Vagina (tissue), 2 donors: ENCODE measurements around the gene ACBD5.

ENCODE experiments used
- POLR2A ChIP-seq, 2 donors: fragments of 450-650 bp; IDR thresholded peaks; one replicate each; pipeline ENCODE4 v1.6.1; 2017; ENCODE audit warnings: antibody characterized with exemption in 2 of 2, mild to moderate bottlenecking in 2 of 2, moderate library complexity in 2 of 2
- POLR2AphosphoS5 ChIP-seq, 2 donors: sonication (generic); formaldehyde crosslinking; IDR thresholded peaks; one replicate each; pipeline ENCODE4 v1.9.0; 2017; ENCODE audit warnings: antibody characterized with exemption in 2 of 2, mild to moderate bottlenecking in 2 of 2, low read depth in 1 of 2; ENCODE audit not compliant: insufficient read depth in 1 of 2
- TF ChIP-seq, protein P1 (sequence below), 3 experiments: fragments of 450-650 bp in 2 of 3; fragments of 200-600 bp in 1 of 3; sonication (generic) in 1 of 3; IDR thresholded peaks; one replicate each; pipeline ENCODE4 v1.5.1; 2017 to 2019; ENCODE audit warnings: antibody characterized with exemption in 3 of 3, mild to moderate bottlenecking in 2 of 3, moderate library complexity in 2 of 3

DNA sequence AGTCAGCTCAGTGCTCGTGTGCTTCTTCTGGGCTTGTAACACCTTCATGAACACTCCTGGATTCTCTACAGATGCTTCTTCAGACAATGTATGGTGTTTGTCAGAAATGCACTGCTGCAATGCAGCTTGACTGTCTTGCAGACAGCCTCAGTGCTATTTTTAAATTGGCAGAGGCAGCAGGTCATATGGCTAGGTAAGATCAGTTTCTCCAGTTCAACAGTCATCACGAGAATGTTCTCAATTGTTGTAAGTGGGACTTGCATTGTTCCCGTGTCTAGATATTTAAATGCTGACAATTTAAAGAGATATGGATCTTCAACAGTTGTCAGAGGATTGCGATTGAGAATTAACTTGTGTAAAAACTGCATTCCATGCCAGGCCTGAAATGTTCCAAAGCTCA lies 7.6 kb upstream of the ACBD5 start:
- TF ChIP-seq POLR2AphosphoS5 (IDR thresholded peaks at IDR 0.05; ENCODE audit: insufficient read depth in 1 of 2, low read depth in 1 of 2) (no peak), POLR2A (IDR thresholded peaks at IDR 0.05) (no peak)
- TF ChIP-seq, protein P1, sequence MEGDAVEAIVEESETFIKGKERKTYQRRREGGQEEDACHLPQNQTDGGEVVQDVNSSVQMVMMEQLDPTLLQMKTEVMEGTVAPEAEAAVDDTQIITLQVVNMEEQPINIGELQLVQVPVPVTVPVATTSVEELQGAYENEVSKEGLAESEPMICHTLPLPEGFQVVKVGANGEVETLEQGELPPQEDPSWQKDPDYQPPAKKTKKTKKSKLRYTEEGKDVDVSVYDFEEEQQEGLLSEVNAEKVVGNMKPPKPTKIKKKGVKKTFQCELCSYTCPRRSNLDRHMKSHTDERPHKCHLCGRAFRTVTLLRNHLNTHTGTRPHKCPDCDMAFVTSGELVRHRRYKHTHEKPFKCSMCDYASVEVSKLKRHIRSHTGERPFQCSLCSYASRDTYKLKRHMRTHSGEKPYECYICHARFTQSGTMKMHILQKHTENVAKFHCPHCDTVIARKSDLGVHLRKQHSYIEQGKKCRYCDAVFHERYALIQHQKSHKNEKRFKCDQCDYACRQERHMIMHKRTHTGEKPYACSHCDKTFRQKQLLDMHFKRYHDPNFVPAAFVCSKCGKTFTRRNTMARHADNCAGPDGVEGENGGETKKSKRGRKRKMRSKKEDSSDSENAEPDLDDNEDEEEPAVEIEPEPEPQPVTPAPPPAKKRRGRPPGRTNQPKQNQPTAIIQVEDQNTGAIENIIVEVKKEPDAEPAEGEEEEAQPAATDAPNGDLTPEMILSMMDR (IDR thresholded peaks at IDR 0.05), result no peak
